GM20431 (cell line): ENCODE data around the gene BICRA.
"Not testable (repeated sequence)": the region's sequence is repeated elsewhere in the genome, so short reads cannot be mapped to it uniquely, and the experiment has no call there.

Source experiments
- in situ Hi-C: fragments of 300-500 bp; cut with MseI, MboI; formaldehyde crosslinking; loops from one replicate; pipeline ENCODE4 v1.15.0; 2020; ENCODE audit warnings: low sequenced_read_pairs; ENCODE audit not compliant: unreplicated experiment

Gene BICRA

GRCh38 chr19:47658431-47659348 lies 49.8 kb downstream of the BICRA start:
- in situ Hi-C loops, result no loop called here

DNA sequence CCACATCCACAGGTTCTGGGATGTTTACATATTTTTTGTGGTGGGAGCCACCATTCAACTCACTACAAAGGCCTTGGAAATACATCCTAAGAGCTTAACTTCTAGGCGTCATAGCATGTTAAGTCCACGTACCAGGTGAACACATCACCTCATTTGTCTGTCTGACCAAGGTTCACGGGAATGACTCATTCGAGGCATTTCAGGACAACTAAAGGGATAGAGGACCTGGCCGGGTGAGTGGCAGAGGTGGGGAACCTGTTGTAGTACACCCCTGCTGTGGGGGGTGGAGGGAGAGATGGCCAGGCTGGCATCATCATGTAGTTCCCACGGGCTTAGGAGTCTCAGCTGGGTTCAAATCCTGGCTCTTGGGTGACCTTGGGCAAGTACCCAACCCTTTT lies 51.5 kb downstream of the BICRA start:
- in situ Hi-C loops, result no loop called here

DNA sequence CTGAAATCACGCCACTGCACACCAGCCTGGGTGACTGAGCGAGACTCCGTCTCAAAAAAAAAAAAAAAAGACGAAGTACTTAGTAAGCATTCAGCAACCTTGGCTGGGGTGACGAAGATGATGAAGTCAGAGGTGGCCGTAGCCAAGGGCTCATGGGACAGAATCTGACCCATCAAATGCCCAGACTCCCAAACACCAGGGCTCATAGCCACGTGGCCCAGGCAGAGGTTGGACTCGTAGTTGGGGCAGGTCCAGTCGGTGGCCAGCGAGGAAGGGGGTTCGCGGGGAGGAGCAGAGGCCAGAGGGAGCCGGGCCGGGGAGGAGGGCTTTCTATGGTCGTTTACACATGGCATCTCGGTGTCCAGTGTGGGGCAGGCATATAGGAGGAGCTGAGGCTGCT lies 52.2 kb downstream of the BICRA start:
- in situ Hi-C loops, result no loop called here

- in situ Hi-C loops, result no loop called here
Observed at GRCh38 chr19:47661611-47662010, 52.7 kb downstream of the BICRA start.

GRCh38 chr19:47663435-47663910 lies 54.5 kb downstream of the BICRA start:
- in situ Hi-C loops, result no loop called here

- in situ Hi-C loops, result no loop called here
Observed at GRCh38 chr19:47663911-47664771, 55.2 kb downstream of the BICRA start.

DNA sequence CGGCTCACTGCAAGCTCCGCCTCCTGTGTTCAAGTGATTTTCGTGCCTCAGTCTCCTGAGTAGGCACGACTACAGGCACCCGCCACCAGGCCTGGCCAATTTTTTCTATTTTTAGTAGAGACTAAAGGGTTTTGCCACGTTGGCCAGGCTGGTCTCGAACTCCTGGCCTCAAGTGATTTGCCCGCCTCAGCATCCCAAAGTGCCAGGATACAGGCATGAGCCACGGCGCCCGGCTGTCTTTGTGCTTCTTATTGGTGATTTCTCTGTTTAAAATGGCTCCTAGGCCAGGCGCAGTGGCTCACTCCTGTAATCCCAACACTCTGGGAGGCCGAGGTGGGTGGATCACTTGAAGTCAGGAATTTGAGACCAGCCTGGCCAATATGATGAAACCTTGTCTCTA lies 59.6 kb downstream of the BICRA start:
- in situ Hi-C loops, result not testable (repeated sequence)

DNA sequence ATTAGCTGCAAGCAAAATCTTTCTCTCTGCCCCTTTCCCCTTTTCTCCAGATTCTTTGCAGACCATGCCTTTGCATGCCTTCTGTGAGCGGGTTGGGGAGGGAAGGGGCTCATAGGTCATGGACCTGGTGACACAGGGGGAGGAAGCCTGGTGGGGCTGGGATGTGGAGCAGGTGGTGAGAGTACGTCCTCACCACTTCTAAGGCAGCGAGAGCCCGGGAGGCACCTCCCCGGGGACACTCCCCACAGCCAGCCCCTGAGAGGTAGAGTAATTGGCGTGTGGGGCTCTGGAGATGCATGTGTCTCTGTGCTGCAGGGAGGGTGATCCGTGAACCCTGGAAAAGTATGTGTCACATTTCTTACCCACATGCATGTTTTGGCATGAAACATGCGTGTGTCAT lies 61.8 kb downstream of the BICRA start:
- in situ Hi-C loops, result no loop called here

DNA sequence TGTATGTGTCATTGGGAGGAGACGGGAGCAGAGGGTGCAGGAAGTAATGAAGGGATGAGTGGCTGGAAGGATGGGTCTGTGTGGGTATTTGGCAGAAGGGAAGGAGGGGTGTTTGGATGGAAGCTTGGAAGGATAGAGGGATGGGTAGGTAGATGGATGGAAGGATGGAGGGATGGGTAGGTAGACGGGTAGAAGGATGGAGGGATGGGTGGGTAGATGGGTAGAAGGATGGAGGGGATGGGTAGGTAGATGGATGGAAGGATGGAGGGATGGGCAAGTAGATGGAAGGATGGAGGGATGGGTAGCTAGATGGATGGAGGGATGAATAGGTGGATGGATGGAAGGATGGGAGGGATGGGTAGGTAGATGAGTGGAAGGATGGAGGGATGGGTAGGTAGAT lies 62.6 kb downstream of the BICRA start:
- in situ Hi-C loops, result no loop called here

DNA sequence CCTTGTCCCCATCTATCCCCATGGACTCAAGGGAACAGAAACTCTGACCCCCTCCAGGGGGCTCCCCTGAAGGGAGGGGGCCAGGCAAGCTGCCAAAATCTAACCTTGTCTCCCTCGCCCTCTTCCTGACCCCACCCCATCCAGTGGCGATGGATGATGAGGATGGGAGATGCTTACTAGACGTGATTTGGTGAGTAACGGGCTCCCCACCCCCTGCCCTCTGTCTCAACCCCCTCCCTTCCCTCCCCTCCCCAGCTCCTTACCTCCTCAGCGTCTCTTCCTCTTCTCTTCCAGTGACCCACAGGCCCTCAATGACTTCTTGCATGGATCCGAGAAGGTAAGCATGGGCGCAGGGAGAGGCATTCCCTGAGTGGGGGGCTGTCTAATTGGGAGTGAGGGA lies 64.5 kb downstream of the BICRA start:
- in situ Hi-C loops, result no loop called here

- in situ Hi-C loops, result no loop called here
Observed at GRCh38 chr19:47674548-47674947, 65.6 kb downstream of the BICRA start.

- in situ Hi-C loops, result no loop called here
Observed at GRCh38 chr19:47675271-47675670, 66.3 kb downstream of the BICRA start.

DNA sequence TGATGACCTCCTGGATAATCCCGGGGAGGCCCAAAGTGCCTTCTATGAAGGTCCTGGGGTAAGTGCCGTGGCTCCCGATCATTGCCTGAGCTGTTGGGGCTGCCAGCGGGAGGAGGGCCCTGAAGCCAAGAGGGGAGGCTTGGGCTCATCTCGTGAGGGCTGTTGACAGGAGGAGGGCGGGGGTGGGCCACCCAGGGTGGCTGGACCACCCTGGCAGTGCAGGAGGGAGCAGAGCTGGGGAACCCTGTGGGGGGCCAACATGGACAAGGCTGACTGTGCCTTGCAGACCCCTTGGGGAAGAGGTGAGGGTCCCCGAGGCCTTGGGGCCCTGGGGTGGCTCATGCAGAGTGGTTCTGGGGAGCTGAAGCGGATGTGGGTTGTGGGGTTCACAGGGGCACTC lies 66.9 kb downstream of the BICRA start:
- in situ Hi-C loops, result no loop called here

DNA sequence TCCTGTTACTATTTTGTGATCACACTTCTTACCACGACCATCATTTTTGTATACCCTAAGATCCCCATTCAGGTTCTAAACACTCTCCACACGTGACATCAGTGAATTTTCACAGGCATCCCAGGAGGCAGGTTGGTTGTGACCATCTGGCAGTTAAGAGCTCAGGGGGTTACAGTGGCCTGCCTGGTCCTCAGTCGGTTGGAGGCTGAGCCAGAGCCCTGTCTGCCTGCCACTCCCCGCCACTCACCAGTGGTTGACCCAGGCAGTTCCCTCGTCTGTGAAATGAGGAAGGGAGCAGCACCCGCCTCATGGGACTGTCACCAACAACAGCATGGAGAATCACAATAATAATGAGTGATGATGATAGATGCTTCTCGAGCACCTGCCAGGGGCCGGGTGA lies 67.9 kb downstream of the BICRA start:
- in situ Hi-C loops, result no loop called here

GRCh38 chr19:47679251-47679900 lies 70.4 kb downstream of the BICRA start:
- in situ Hi-C loops, result no loop called here

DNA sequence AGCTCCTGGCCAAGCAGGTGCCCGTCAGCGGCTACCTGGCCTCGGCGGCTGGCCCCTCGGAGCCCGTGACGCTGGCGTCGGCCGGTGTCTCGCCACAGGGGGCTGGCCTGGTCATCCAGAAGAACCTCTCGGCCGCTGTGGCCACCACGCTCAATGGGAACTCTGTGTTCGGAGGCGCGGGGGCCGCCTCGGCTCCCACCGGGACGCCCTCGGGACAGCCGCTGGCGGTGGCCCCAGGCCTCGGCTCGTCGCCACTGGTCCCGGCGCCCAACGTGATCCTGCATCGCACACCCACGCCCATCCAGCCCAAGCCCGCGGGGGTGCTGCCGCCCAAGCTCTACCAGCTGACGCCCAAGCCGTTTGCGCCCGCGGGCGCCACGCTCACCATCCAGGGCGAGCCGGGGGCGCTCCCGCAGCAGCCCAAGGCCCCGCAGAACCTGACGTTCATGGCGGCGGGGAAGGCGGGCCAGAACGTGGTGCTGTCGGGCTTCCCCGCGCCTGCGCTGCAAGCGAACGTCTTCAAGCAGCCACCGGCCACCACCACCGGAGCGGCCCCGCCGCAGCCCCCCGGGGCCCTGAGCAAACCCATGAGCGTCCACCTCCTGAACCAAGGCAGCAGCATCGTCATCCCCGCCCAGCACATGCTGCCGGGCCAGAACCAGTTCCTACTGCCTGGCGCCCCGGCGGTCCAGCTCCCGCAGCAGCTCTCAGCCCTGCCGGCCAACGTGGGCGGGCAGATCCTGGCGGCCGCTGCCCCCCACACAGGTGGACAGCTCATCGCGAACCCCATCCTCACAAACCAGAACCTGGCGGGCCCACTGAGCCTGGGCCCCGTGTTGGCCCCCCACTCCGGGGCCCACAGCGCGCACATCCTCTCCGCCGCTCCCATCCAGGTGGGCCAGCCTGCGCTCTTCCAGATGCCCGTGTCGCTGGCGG lies 71.3 kb downstream of the BICRA start:
- in situ Hi-C loops, result no loop called here

GRCh38 chr19:47680858-47681332 lies 72.0 kb downstream of the BICRA start:
- in situ Hi-C loops, result no loop called here

- in situ Hi-C loops, result no loop called here
Observed at GRCh38 chr19:47681388-47681787, 72.5 kb downstream of the BICRA start.

- in situ Hi-C loops, result no loop called here
Observed at GRCh38 chr19:47681936-47682335, 73.0 kb downstream of the BICRA start.
